HepG2 (cell line): ENCODE data around the gene ING5. TPM values are rescaled to one million over a fixed set of nuclear protein-coding genes. Genes with fewer than 3 reads are reported as not detected.

Experiments used
- ATF1 ChIP-seq: IDR thresholded peaks from 2 replicates; pipeline ENCODE4 v1.6.1; 2016; ENCODE audit warnings: mild to moderate bottlenecking, control low read depth
- ATF4 ChIP-seq, 2 experiments: fragments of 450-650 bp in 1 of 2; sonication (generic) in 1 of 2; formaldehyde crosslinking; IDR thresholded peaks; 2 replicates each; pipeline versions ENCODE4 v1.5.0 to v1.8.0; 2020 to 2022; ENCODE audit warnings: mild to moderate bottlenecking in 1 of 2, missing genetic modification reagents in 1 of 2
- CHCHD3 ChIP-seq: sonication (generic); formaldehyde crosslinking; IDR thresholded peaks from 2 replicates; pipeline ENCODE4 v1.8.0; 2022; ENCODE audit warnings: mild to moderate bottlenecking, missing genetic modification reagents, moderate library complexity
- FOXC1 ChIP-seq: sonication (generic); formaldehyde crosslinking; IDR thresholded peaks from 2 replicates; pipeline ENCODE4 v1.8.0; 2022; ENCODE audit warnings: mild to moderate bottlenecking, missing genetic modification reagents, borderline replicate concordance
- KDM6A ChIP-seq: IDR thresholded peaks from 2 replicates; pipeline ENCODE4 v1.6.1; 2016; ENCODE audit warnings: low read depth
- MED1 ChIP-seq: sonication (generic); formaldehyde crosslinking; IDR thresholded peaks from 2 replicates; pipeline ENCODE4 v1.4.0; 2020; ENCODE audit warnings: missing genetic modification reagents
- MIER3 ChIP-seq: IDR thresholded peaks from 2 replicates; pipeline ENCODE4 v1.6.1; 2016; ENCODE audit warnings: missing compliant biosample characterization, borderline replicate concordance
- MTA1 ChIP-seq: sonication (generic); formaldehyde crosslinking; IDR thresholded peaks from 2 replicates; pipeline ENCODE4 v1.4.0; 2020; ENCODE audit warnings: missing genetic modification reagents, mild to moderate bottlenecking, borderline replicate concordance
- ONECUT2 ChIP-seq: sonication (generic); formaldehyde crosslinking; IDR thresholded peaks from 2 replicates; pipeline ENCODE4 v1.4.0; 2020; ENCODE audit warnings: missing genetic modification reagents
- RARG ChIP-seq: sonication (generic); formaldehyde crosslinking; IDR thresholded peaks from 2 replicates; pipeline ENCODE4 v1.4.0; 2020; ENCODE audit warnings: low read depth, mild to moderate bottlenecking, missing genetic modification reagents
- ZNF296 ChIP-seq: sonication (generic); formaldehyde crosslinking; conservative IDR thresholded peaks from 2 replicates; pipeline ENCODE4 v1.5.0; 2020; ENCODE audit warnings: mild to moderate bottlenecking, missing genetic modification reagents
- ZNF484 ChIP-seq: sonication (generic); formaldehyde crosslinking; IDR thresholded peaks from 2 replicates; pipeline ENCODE4 v1.5.1; 2020; ENCODE audit warnings: mild to moderate bottlenecking, low read depth, missing genetic modification reagents, borderline replicate concordance
- ZNF501 ChIP-seq: sonication (generic); formaldehyde crosslinking; IDR thresholded peaks from 2 replicates; pipeline ENCODE4 v1.5.1; 2020; ENCODE audit warnings: mild to moderate bottlenecking, moderate library complexity, missing genetic modification reagents
- ZNF597 ChIP-seq: sonication (generic); formaldehyde crosslinking; IDR thresholded peaks from 2 replicates; pipeline ENCODE4 v1.5.0; 2020; ENCODE audit warnings: missing genetic modification reagents
- ZNF761 ChIP-seq: sonication (generic); formaldehyde crosslinking; conservative IDR thresholded peaks from 2 replicates; pipeline ENCODE4 v1.4.0; 2020; ENCODE audit warnings: mild to moderate bottlenecking, missing genetic modification reagents
- ZNF772 ChIP-seq: sonication (generic); formaldehyde crosslinking; IDR thresholded peaks from 2 replicates; pipeline ENCODE4 v1.5.0; 2020; ENCODE audit warnings: mild to moderate bottlenecking, missing genetic modification reagents
- polyA plus RNA-seq, 8 experiments: library from polyadenylated mRNA; depleted of rRNA in 3 of 8; stranded (reverse) in 7 of 8; unstranded in 1 of 8; fragments of >200 nt; fragmentation: Illumina TruSeq in 4 of 8; extraction: Trizol in 4 of 8; gene quantifications; 2 replicates each; pipeline versions ENCODE4 v1.2.1 to v1.2.3, GENCODE V29; 2011 to 2016; ENCODE audit warnings: low read depth in 4 of 8, missing spikeins in 1 of 8, mixed read lengths in 1 of 8; ENCODE audit not compliant: insufficient read depth in 1 of 8
- total RNA-seq, 5 experiments: library from RNA; depleted of rRNA; stranded (reverse); fragments of >200 nt; fragmentation: Illumina TruSeq; extraction: Trizol; gene quantifications; 2 replicates each; pipeline ENCODE4 v1.2.3, GENCODE V29; 2016; ENCODE audit warnings: low read depth in 1 of 5
- TF ChIP-seq, protein P1 (sequence below): sonication (generic); formaldehyde crosslinking; conservative IDR thresholded peaks from 2 replicates; pipeline ENCODE4 v1.4.0; 2020; ENCODE audit warnings: missing genetic modification reagents
- TF ChIP-seq, protein P2 (sequence below): sonication (generic); formaldehyde crosslinking; IDR thresholded peaks from 2 replicates; pipeline ENCODE4 v1.5.0; 2020; ENCODE audit warnings: mild to moderate bottlenecking, missing genetic modification reagents
- TF ChIP-seq, protein P3 (sequence below): IDR thresholded peaks from 2 replicates; pipeline ENCODE4 v1.4.0; 2020; ENCODE audit warnings: mild to moderate bottlenecking, missing genetic modification reagents

Gene ING5
- total and polyA plus RNA-seq, 2 of the 13 experiments (the other 11 are each of a cell fraction or from before 2014, with no cell fraction given): 61.9 to 71.9 TPM

GRCh38 chr2:241773511-241774418 is 71.9 kb downstream of the ING5 start (continued):
- peak; percentile 49; the same call in 1 of the 2 replicates for TF ChIP-seq FOXC1 (CRISPR knock-in tag)
- TF ChIP-seq RARG (CRISPR knock-in tag): no peak
- peak; percentile 43; the same call in 1 of the 2 replicates for TF ChIP-seq MTA1 (CRISPR knock-in tag)
- TF ChIP-seq ONECUT2: no peak
- no peak for TF ChIP-seq ZNF597 (CRISPR knock-in tag)
- TF ChIP-seq ATF4 (CRISPR knock-in tag; IDR thresholded peaks at IDR 0.05): peak; percentile 2 to 54; a peak in 2 of 4 replicates
- no peak for TF ChIP-seq ZNF484 (CRISPR knock-in tag)
- no peak for TF ChIP-seq ZNF501
- no peak for TF ChIP-seq ATF1 (CRISPR knock-in tag)
- TF ChIP-seq MIER3 (CRISPR knock-in tag): peak; percentile 37; the same call in 1 of the 2 replicates
- peak; percentile 61; the same call in 1 of the 2 replicates for TF ChIP-seq ZNF296 (CRISPR knock-in tag)
- TF ChIP-seq, protein P1, sequence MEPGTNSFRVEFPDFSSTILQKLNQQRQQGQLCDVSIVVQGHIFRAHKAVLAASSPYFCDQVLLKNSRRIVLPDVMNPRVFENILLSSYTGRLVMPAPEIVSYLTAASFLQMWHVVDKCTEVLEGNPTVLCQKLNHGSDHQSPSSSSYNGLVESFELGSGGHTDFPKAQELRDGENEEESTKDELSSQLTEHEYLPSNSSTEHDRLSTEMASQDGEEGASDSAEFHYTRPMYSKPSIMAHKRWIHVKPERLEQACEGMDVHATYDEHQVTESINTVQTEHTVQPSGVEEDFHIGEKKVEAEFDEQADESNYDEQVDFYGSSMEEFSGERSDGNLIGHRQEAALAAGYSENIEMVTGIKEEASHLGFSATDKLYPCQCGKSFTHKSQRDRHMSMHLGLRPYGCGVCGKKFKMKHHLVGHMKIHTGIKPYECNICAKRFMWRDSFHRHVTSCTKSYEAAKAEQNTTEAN: 0 out of 2 replicates have a peak, but pooled peaks have one; percentile 23
- peak; percentile 83; the same call in 1 of the 2 replicates for TF ChIP-seq CHCHD3 (CRISPR knock-in tag)
- 0 out of 2 replicates have a peak, but pooled peaks have one; percentile 66 for TF ChIP-seq ZNF761 (CRISPR knock-in tag)
- TF ChIP-seq ZNF772 (CRISPR knock-in tag): 0 out of 2 replicates have a peak, but pooled peaks have one; percentile 21
- TF ChIP-seq, protein P2, sequence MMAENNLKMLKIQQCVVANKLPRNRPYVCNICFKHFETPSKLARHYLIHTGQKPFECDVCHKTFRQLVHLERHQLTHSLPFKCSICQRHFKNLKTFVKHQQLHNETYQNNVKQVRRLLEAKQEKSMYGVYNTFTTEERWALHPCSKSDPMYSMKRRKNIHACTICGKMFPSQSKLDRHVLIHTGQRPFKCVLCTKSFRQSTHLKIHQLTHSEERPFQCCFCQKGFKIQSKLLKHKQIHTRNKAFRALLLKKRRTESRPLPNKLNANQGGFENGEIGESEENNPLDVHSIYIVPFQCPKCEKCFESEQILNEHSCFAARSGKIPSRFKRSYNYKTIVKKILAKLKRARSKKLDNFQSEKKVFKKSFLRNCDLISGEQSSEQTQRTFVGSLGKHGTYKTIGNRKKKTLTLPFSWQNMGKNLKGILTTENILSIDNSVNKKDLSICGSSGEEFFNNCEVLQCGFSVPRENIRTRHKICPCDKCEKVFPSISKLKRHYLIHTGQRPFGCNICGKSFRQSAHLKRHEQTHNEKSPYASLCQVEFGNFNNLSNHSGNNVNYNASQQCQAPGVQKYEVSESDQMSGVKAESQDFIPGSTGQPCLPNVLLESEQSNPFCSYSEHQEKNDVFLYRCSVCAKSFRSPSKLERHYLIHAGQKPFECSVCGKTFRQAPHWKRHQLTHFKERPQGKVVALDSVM (CRISPR knock-in tag): peak; percentile 86
- TF ChIP-seq MED1 (CRISPR knock-in tag): peak; percentile 82
- TF ChIP-seq, protein P3, sequence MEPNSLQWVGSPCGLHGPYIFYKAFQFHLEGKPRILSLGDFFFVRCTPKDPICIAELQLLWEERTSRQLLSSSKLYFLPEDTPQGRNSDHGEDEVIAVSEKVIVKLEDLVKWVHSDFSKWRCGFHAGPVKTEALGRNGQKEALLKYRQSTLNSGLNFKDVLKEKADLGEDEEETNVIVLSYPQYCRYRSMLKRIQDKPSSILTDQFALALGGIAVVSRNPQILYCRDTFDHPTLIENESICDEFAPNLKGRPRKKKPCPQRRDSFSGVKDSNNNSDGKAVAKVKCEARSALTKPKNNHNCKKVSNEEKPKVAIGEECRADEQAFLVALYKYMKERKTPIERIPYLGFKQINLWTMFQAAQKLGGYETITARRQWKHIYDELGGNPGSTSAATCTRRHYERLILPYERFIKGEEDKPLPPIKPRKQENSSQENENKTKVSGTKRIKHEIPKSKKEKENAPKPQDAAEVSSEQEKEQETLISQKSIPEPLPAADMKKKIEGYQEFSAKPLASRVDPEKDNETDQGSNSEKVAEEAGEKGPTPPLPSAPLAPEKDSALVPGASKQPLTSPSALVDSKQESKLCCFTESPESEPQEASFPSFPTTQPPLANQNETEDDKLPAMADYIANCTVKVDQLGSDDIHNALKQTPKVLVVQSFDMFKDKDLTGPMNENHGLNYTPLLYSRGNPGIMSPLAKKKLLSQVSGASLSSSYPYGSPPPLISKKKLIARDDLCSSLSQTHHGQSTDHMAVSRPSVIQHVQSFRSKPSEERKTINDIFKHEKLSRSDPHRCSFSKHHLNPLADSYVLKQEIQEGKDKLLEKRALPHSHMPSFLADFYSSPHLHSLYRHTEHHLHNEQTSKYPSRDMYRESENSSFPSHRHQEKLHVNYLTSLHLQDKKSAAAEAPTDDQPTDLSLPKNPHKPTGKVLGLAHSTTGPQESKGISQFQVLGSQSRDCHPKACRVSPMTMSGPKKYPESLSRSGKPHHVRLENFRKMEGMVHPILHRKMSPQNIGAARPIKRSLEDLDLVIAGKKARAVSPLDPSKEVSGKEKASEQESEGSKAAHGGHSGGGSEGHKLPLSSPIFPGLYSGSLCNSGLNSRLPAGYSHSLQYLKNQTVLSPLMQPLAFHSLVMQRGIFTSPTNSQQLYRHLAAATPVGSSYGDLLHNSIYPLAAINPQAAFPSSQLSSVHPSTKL (CRISPR knock-in tag): peak; percentile 66; the same call in 1 of the 2 replicates
- TF ChIP-seq KDM6A (CRISPR knock-in tag): peak; percentile 34
